ENCODE measurements around the gene PVALEF. TPM values are rescaled to one million over a fixed set of nuclear protein-coding genes. Genes with fewer than 3 reads are reported as not detected.
A peak's percentile ranks its signal among the peaks of the same experiment; 100 is the strongest.

Gene PVALEF
- total and polyA plus RNA-seq, 2 of the 13 experiments (the other 11 are each of a cell fraction or from before 2014, with no cell fraction given), result 0.18 TPM

GRCh38 chr17:81173052-81173761 is 7.9 kb downstream of the PVALEF start:
- peaks cover 0 to 18% of the 10 kb centered on the region in 2 experiments; a peak in 2 of 5 replicates for H3K27me3 ChIP-seq (ENCODE audit: control insufficient read depth in 1 of 2, insufficient read depth in 2 of 2, low read length in 2 of 2)
- H3K79me2 ChIP-seq (ENCODE audit: insufficient read depth, low read length), result no peaks in the 10 kb centered on the region
- no TSS peak for BruUV-seq (replicated peaks)
- no peak for ATAC-seq
- H4K20me1 ChIP-seq (ENCODE audit: insufficient read depth, low read length), result no peaks in the 10 kb centered on the region
- no peaks in the 10 kb centered on the region for H3K9me3 ChIP-seq (ENCODE audit: low read length)
- POLR2A ChIA-PET, result interaction anchor here (1.3 kb wide), 1 partner anchor 66 kb away, joined by 3 read pairs; the partner anchor contains the start of genes NDUFAF8 and TEPSIN
- H2AFZ ChIP-seq (ENCODE audit: low read length), result no peak overlapping the region
- H3K4me1 ChIP-seq (ENCODE audit: insufficient read depth, low read length), result peaks cover 17% of the 10 kb centered on the region
- intact Hi-C loops (cut with micrococcal nuclease; ENCODE audit: unreplicated experiment) (no loop called here), in situ Hi-C loops (cut with HindIII; ENCODE audit: extremely low pct_ligation_motif_present, low pct_unique_long_range_greater_than_20kb) (no loop called here)
- H3K36me3 ChIP-seq (replicated peaks in 1 of 2; ENCODE audit: control insufficient read depth in 1 of 2, insufficient read depth in 2 of 2, low read length in 2 of 2), result no peaks in the 10 kb centered on the region
- H3K4me3 ChIP-seq (replicated peaks in 1 of 3; ENCODE audit: insufficient read depth in 1 of 3, low read depth in 2 of 3, low read length in 3 of 3), result no peak overlapping the region
- DNase-seq (ENCODE audit: low spot score), result no peak
- no peak overlapping the region for H3K9ac ChIP-seq (ENCODE audit: insufficient read depth, low read depth, low read length)
- TF ChIP-seq AGO1 (IDR thresholded peaks at IDR 0.05; ENCODE audit: low read depth, low read length, poor library complexity, severe bottlenecking), result peak; percentile 44
- no peak for TF ChIP-seq ZMYM4 (CRISPR knock-in tag; IDR thresholded peaks at IDR 0.05)
- TF ChIP-seq LBX2 (CRISPR knock-in tag; IDR thresholded peaks at IDR 0.05; ENCODE audit: borderline replicate concordance), result no peak
- no peak overlapping the region for H3K4me2 ChIP-seq (ENCODE audit: low read depth, low read length)
- no peak overlapping the region for H3K27ac ChIP-seq (ENCODE audit: extremely low read length, insufficient read depth, low read length)
- 48% methylated on average over 8 of the region's 11 CpGs for WGBS (ENCODE audit: low lambda C conversion rate)
- CTCF ChIA-PET (ENCODE audit: low intra/inter-chr PET ratio, low total read pairs), result no interaction called here
- no peak for FAIRE-seq

- POLR2A ChIA-PET, result no interaction called here
- peak; percentile 4 for FAIRE-seq
- WGBS (ENCODE audit: low lambda C conversion rate), result 57% methylated on average over 1 of the region's 1 CpG
- Histone ChIP-seq H3K27ac (ENCODE audit: extremely low read length, insufficient read depth, low read length) (no peak overlapping the region), H3K4me2 (ENCODE audit: low read depth, low read length) (no peak overlapping the region), H3K36me3 (replicated peaks in 1 of 2; ENCODE audit: control insufficient read depth in 1 of 2, insufficient read depth in 2 of 2, low read length in 2 of 2) (no peaks in the 10 kb centered on the region), H2AFZ (ENCODE audit: low read length) (no peak overlapping the region), H3K4me3 (replicated peaks in 1 of 3; ENCODE audit: insufficient read depth in 1 of 3, low read depth in 2 of 3, low read length in 3 of 3) (no peak overlapping the region), H3K79me2 (ENCODE audit: insufficient read depth, low read length) (no peaks in the 10 kb centered on the region), H3K4me1 (ENCODE audit: insufficient read depth, low read length) (peaks cover 20% of the 10 kb centered on the region), H4K20me1 (ENCODE audit: insufficient read depth, low read length) (no peaks in the 10 kb centered on the region), H3K9ac (ENCODE audit: insufficient read depth, low read depth, low read length) (no peak overlapping the region), H3K9me3 (ENCODE audit: low read length) (no peaks in the 10 kb centered on the region), H3K27me3 (ENCODE audit: control insufficient read depth in 1 of 2, insufficient read depth in 2 of 2, low read length in 2 of 2) (peaks cover 1 to 18% of the 10 kb centered on the region in 2 experiments; a peak in 3 of 5 replicates)
- ATAC-seq, result no peak
- no peak for DNase-seq (ENCODE audit: low spot score)
- intact Hi-C loops (cut with micrococcal nuclease; ENCODE audit: unreplicated experiment) (no loop called here), in situ Hi-C loops (cut with HindIII; ENCODE audit: extremely low pct_ligation_motif_present, low pct_unique_long_range_greater_than_20kb) (no loop called here)
- BruUV-seq (replicated peaks), result no TSS peak
- CTCF ChIA-PET (ENCODE audit: low intra/inter-chr PET ratio, low total read pairs), result no interaction called here
- TF ChIP-seq MAZ (IDR thresholded peaks at IDR 0.05; ENCODE audit: borderline replicate concordance, low read depth, low read length), result no peak
- no peak for TF ChIP-seq MAZ (CRISPR knock-in tag; IDR thresholded peaks at IDR 0.05; ENCODE audit: low read depth)
- TF ChIP-seq ARHGAP35 (CRISPR knock-in tag; IDR thresholded peaks at IDR 0.05; ENCODE audit: borderline replicate concordance), result no peak
- no peak for TF ChIP-seq ZNF276 (CRISPR knock-in tag; IDR thresholded peaks at IDR 0.05; ENCODE audit: low read depth)
- no peak for TF ChIP-seq ZNF530 (CRISPR knock-in tag; IDR thresholded peaks at IDR 0.05; ENCODE audit: low read depth)
- TF ChIP-seq SP4 (CRISPR knock-in tag; IDR thresholded peaks at IDR 0.05), result no peak
- no peak for TF ChIP-seq HMGXB3 (CRISPR knock-in tag; IDR thresholded peaks at IDR 0.05; ENCODE audit: borderline replicate concordance)
Measured at GRCh38 chr17:81173762-81174155, 8.5 kb downstream of the PVALEF start.
